ENCODE measurements around the gene XRCC1. TPM values are rescaled to one million over a fixed set of nuclear protein-coding genes. Genes with fewer than 3 reads are reported as not detected.

XRCC1 gene
- total RNA-seq, 1 experiment from 2014 or later = 56.8 TPM

- no peaks in the 10 kb centered on the region for H3K9me3 Mint-ChIP-seq (ENCODE audit: low read depth, unreplicated experiment)
- peaks cover 15% of the 10 kb centered on the region for H3K36me3 Mint-ChIP-seq (ENCODE audit: insufficient read depth, unreplicated experiment)
- no peak overlapping the region for H3K4me3 Mint-ChIP-seq (ENCODE audit: low read depth, unreplicated experiment)
- intact Hi-C loops (cut with micrococcal nuclease; ENCODE audit: unreplicated experiment) = no loop called here
- BruUV-seq (replicated peaks) = no TSS peak
- no peaks in the 10 kb centered on the region for H3K4me1 Mint-ChIP-seq (ENCODE audit: low read depth, unreplicated experiment)
- no peak for DNase-seq
- no peaks in the 10 kb centered on the region for H3K27me3 Mint-ChIP-seq (ENCODE audit: unreplicated experiment)
- H3K27ac Mint-ChIP-seq (ENCODE audit: unreplicated experiment) = no peak overlapping the region
- CTCF ChIA-PET = interaction anchor here (0.7 kb wide), 1 partner anchor 151 kb away, joined by 5 read pairs; no protein-coding TSS in a partner anchor
- TF ChIP-seq, protein P1, sequence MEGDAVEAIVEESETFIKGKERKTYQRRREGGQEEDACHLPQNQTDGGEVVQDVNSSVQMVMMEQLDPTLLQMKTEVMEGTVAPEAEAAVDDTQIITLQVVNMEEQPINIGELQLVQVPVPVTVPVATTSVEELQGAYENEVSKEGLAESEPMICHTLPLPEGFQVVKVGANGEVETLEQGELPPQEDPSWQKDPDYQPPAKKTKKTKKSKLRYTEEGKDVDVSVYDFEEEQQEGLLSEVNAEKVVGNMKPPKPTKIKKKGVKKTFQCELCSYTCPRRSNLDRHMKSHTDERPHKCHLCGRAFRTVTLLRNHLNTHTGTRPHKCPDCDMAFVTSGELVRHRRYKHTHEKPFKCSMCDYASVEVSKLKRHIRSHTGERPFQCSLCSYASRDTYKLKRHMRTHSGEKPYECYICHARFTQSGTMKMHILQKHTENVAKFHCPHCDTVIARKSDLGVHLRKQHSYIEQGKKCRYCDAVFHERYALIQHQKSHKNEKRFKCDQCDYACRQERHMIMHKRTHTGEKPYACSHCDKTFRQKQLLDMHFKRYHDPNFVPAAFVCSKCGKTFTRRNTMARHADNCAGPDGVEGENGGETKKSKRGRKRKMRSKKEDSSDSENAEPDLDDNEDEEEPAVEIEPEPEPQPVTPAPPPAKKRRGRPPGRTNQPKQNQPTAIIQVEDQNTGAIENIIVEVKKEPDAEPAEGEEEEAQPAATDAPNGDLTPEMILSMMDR (IDR thresholded peaks at IDR 0.05; ENCODE audit: unreplicated experiment) = no peak
These were observed 5.7 kb downstream of the XRCC1 start for GRCh38 chr19:43569657-43570056.

- BruUV-seq (replicated peaks) = no TSS peak
- no peaks in the 10 kb centered on the region for H3K27me3 Mint-ChIP-seq (ENCODE audit: unreplicated experiment)
- intact Hi-C loops (cut with micrococcal nuclease; ENCODE audit: unreplicated experiment) = no loop called here
- peaks cover 8% of the 10 kb centered on the region for H3K4me1 Mint-ChIP-seq (ENCODE audit: low read depth, unreplicated experiment)
- H3K9me3 Mint-ChIP-seq (ENCODE audit: low read depth, unreplicated experiment) = no peaks in the 10 kb centered on the region
- H3K27ac Mint-ChIP-seq (ENCODE audit: unreplicated experiment) = no peak overlapping the region
- CTCF ChIA-PET = interaction anchor here (1.1 kb wide), 1 partner anchor 10 kb away, joined by 3 read pairs; no protein-coding TSS in a partner anchor
- H3K4me3 Mint-ChIP-seq (ENCODE audit: low read depth, unreplicated experiment) = no peak overlapping the region
- no peak for DNase-seq
- H3K36me3 Mint-ChIP-seq (ENCODE audit: insufficient read depth, unreplicated experiment) = peaks cover 17% of the 10 kb centered on the region
- TF ChIP-seq, protein P1 (IDR thresholded peaks at IDR 0.05; ENCODE audit: unreplicated experiment) = no peak
These were observed 10.5 kb downstream of the XRCC1 start for GRCh38 chr19:43564800-43565199.

- H3K36me3 Mint-ChIP-seq (ENCODE audit: insufficient read depth, unreplicated experiment) = peaks cover 23% of the 10 kb centered on the region
- H3K27ac Mint-ChIP-seq (ENCODE audit: unreplicated experiment) = no peak overlapping the region
- no peak for DNase-seq
- no TSS peak for BruUV-seq (replicated peaks)
- H3K4me3 Mint-ChIP-seq (ENCODE audit: low read depth, unreplicated experiment) = no peak overlapping the region
- no peaks in the 10 kb centered on the region for H3K27me3 Mint-ChIP-seq (ENCODE audit: unreplicated experiment)
- peaks cover 8% of the 10 kb centered on the region for H3K4me1 Mint-ChIP-seq (ENCODE audit: low read depth, unreplicated experiment)
- no peaks in the 10 kb centered on the region for H3K9me3 Mint-ChIP-seq (ENCODE audit: low read depth, unreplicated experiment)
- TF ChIP-seq, protein P1 (IDR thresholded peaks at IDR 0.05; ENCODE audit: unreplicated experiment) = no peak
- intact Hi-C loops (cut with micrococcal nuclease; ENCODE audit: unreplicated experiment) = no loop called here
- CTCF ChIA-PET = interaction anchor here (1.0 kb wide), 1 partner anchor 9 kb away, joined by 3 read pairs; no protein-coding TSS in a partner anchor
These were observed 11.4 kb downstream of the XRCC1 start for GRCh38 chr19:43563816-43564457.

- Mint-ChIP-seq H3K27me3 (ENCODE audit: unreplicated experiment) (no peaks in the 10 kb centered on the region), H3K4me1 (ENCODE audit: low read depth, unreplicated experiment) (peaks cover 8% of the 10 kb centered on the region), H3K36me3 (ENCODE audit: insufficient read depth, unreplicated experiment) (peaks cover 23% of the 10 kb centered on the region), H3K4me3 (ENCODE audit: low read depth, unreplicated experiment) (no peak overlapping the region), H3K9me3 (ENCODE audit: low read depth, unreplicated experiment) (no peaks in the 10 kb centered on the region), H3K27ac (ENCODE audit: unreplicated experiment) (no peak overlapping the region)
- BruUV-seq (replicated peaks) = no TSS peak
- TF ChIP-seq, protein P1 (IDR thresholded peaks at IDR 0.05; ENCODE audit: unreplicated experiment) = no peak
- CTCF ChIA-PET = no interaction called here
- intact Hi-C loops (cut with micrococcal nuclease; ENCODE audit: unreplicated experiment) = no loop called here
- DNase-seq = no peak
These were observed 12.6 kb downstream of the XRCC1 start for GRCh38 chr19:43562698-43563241.
